Stimulated activated CD8-positive, alpha-beta memory T cell treated with anti-CD3 and anti-CD28 coated beads, Interleukin-15, amount 100 ng/mL, for 24 hours (primary cell): ENCODE results near the gene TMEM132C.

Source experiments
- DNase-seq: peaks from one replicate; pipeline ENCODE4 v3.0.0-alpha.2; 2020; ENCODE audit warnings: low read depth

TMEM132C gene

GRCh38 chr12:128420163-128420562 is 153.2 kb downstream of the TMEM132C start:
- DNase-seq: no peak

GRCh38 chr12:128421375-128421774 is 154.4 kb downstream of the TMEM132C start:
- no peak for DNase-seq

GRCh38 chr12:128423205-128423604 is 156.2 kb downstream of the TMEM132C start:
- no peak for DNase-seq

GRCh38 chr12:128424931-128425431 is 158.0 kb downstream of the TMEM132C start:
- DNase-seq: no peak

GRCh38 chr12:128425666-128426331 is 158.8 kb downstream of the TMEM132C start:
- DNase-seq: no peak

GRCh38 chr12:128426511-128426910 is 159.5 kb downstream of the TMEM132C start:
- no peak for DNase-seq

GRCh38 chr12:128439796-128440195 is 172.8 kb downstream of the TMEM132C start:
- DNase-seq: no peak

GRCh38 chr12:128442096-128442495 is 175.1 kb downstream of the TMEM132C start:
- DNase-seq: no peak

- no peak for DNase-seq
These were observed 177.6 kb downstream of the TMEM132C start for GRCh38 chr12:128444598-128444997.

GRCh38 chr12:128445415-128446127 is 178.6 kb downstream of the TMEM132C start:
- DNase-seq: no peak

- DNase-seq: no peak
These were observed 182.3 kb downstream of the TMEM132C start for GRCh38 chr12:128449146-128449894.

GRCh38 chr12:128450810-128451209 is 183.8 kb downstream of the TMEM132C start:
- DNase-seq: no peak

- DNase-seq: no peak
These were observed 188.9 kb downstream of the TMEM132C start for GRCh38 chr12:128455851-128456250.

GRCh38 chr12:128456922-128457321 is 190.0 kb downstream of the TMEM132C start:
- no peak for DNase-seq

GRCh38 chr12:128458301-128458974 is 191.5 kb downstream of the TMEM132C start:
- DNase-seq: no peak

GRCh38 chr12:128459067-128459466 is 192.1 kb downstream of the TMEM132C start:
- DNase-seq: no peak

- DNase-seq: no peak
These were observed 196.9 kb downstream of the TMEM132C start for GRCh38 chr12:128463881-128464280.

GRCh38 chr12:128467882-128468281 is 200.9 kb downstream of the TMEM132C start:
- no peak for DNase-seq

GRCh38 chr12:128468926-128469325 is 202.0 kb downstream of the TMEM132C start:
- DNase-seq: no peak

GRCh38 chr12:128471491-128471890 is 204.5 kb downstream of the TMEM132C start:
- no peak for DNase-seq

GRCh38 chr12:128474916-128475315 is 207.9 kb downstream of the TMEM132C start:
- no peak for DNase-seq

GRCh38 chr12:128476266-128476665 is 209.3 kb downstream of the TMEM132C start:
- DNase-seq: no peak
